Measurements from ENCODE around the gene PPIH.
A peak's percentile ranks its signal among the peaks of the same experiment; 100 is the strongest.
"Not testable (repeated sequence)": the region's sequence is repeated elsewhere in the genome, so short reads cannot be mapped to it uniquely, and the experiment has no call there.

PPIH gene

DNA sequence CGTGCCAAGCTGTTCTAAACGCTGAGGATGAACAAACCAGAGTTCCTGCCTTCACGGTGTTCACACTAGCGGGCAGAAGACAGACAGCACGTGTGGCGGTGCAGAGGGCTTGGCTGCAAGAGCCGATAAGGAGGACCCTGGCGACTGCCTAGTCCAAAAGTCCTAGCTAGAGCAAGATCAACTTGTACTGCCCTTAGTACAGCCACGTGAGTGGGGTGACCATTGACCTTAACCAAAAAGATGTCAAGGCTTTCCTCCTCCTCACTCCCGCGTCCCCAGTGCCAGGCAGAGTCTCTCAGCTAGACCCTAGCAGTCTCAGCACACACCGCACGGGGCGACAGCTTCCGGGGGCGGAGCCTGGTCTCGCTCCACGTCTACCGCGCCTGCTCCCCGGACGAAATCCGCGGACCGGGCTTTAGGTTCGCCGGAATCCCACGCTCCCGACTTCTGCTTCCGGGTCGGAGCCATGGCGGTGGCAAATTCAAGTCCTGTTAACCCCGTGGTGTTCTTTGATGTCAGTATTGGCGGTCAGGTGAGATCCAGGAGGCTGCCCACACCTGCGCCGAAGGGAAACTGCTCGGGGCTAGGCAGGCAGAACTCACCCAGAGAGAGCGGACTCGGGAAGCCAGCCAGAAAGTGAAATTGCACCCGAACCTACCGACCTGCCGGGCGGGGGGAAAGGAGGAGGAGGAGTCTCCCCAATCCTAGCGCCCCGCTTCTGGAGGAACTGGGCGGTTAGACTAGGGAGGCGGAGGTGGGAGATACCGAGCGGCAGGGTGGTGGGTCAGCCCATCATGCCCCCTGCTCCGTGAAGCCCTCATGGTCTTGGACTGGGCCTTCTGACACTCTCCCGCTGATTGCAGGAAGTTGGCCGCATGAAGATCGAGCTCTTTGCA is at the start of gene PPIH:
TSS of gene PPIH (plus strand) at position 443 of the 896 bp plus-strand sequence. CDS start at position 467, 24 bp downstream.
- DNase-seq (ENCODE audit: low read depth in 2 of 2), result peak; percentile 94

- DNase-seq (ENCODE audit: low read depth in 2 of 2), result no peak
These were observed 44.5 kb upstream of the PPIH start for GRCh38 chr1:42613803-42614131.

- no peak for DNase-seq (ENCODE audit: low read depth in 2 of 2)
These were observed 39.4 kb upstream of the PPIH start for GRCh38 chr1:42618866-42619265.

- no peak for DNase-seq (ENCODE audit: low read depth in 2 of 2)
These were observed 37.9 kb upstream of the PPIH start for GRCh38 chr1:42620307-42620706.

GRCh38 chr1:42621180-42621579 is 37.0 kb upstream of the PPIH start:
- not testable (repeated sequence) for DNase-seq (ENCODE audit: low read depth in 2 of 2)

GRCh38 chr1:42627205-42627604 is 31.0 kb upstream of the PPIH start:
- not testable (repeated sequence) for DNase-seq (ENCODE audit: low read depth in 2 of 2)

GRCh38 chr1:42639116-42639515 is 19.1 kb upstream of the PPIH start:
- DNase-seq (ENCODE audit: low read depth in 2 of 2), result no peak

DNA sequence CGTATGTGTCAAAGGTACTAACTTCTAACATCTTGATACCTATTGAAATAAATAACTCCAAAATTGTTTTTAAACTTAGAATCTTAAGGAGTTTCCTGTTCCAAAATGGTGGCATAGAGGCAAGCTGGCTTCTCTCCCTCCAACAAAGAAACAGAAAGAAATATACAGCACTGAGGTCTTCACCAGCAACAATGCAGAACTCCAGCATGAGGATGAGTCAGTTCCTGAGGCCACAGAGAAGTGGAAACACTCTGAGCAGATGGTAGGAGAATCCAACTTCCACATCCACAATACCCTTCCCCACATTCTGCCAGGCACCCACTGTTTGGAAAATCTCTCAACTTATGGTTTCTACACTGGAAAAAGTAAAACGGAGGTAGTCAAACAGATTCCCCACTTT is 12.2 kb upstream of the PPIH start:
- DNase-seq (ENCODE audit: low read depth in 2 of 2), result no peak

GRCh38 chr1:42657201-42657600 is 1.0 kb upstream of the PPIH start:
- no peak for DNase-seq (ENCODE audit: low read depth in 2 of 2)

DNA sequence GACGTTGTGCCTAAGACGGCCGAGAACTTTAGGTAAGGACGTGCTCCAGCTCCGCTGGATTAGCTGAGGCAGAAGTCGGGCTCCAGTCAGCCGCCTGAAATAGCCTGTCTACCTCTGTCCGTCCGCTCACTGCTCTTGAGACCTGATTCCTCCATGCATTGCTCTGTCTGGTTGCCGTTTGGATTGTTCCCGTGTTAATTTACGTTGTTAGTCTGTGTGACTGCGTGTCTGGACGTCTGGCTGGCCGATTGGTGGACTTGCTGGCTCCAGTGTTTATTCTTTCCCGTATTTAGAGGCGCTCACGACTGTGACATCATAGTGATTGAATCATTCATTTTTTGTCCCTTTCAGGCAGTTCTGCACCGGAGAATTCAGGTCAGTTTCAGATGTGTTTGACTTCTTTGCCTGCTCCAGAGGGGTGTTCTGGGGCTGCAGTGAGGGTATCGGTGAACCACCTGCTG is 684 bp downstream of the PPIH start:
- no peak for DNase-seq (ENCODE audit: low read depth in 2 of 2)

GRCh38 chr1:42660907-42661500 is 2.8 kb downstream of the PPIH start:
- no peak for DNase-seq (ENCODE audit: low read depth in 2 of 2)

GRCh38 chr1:42669936-42670335 is 11.7 kb downstream of the PPIH start:
- no peak for DNase-seq (ENCODE audit: low read depth in 2 of 2)

DNA sequence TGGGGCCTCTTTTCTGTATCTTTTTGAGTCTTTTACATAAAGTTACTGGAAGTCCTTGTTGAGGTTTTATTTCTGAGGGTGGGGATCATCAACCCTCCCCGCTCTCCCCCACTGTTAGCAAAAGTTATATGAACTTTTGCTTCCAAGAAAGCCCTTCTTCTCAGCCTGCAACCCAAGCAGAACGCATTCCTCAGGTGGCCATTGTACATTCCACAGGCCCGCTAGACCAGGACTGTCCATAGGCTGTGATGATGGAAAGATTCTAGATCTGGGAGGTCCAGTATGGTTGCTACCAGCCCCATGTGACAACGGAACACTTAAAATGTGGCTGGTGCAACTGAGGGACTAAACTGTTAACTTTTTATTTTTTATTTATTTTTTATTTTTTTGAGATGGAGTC is 12.2 kb downstream of the PPIH start:
- DNase-seq (ENCODE audit: low read depth in 2 of 2), result no peak

DNA sequence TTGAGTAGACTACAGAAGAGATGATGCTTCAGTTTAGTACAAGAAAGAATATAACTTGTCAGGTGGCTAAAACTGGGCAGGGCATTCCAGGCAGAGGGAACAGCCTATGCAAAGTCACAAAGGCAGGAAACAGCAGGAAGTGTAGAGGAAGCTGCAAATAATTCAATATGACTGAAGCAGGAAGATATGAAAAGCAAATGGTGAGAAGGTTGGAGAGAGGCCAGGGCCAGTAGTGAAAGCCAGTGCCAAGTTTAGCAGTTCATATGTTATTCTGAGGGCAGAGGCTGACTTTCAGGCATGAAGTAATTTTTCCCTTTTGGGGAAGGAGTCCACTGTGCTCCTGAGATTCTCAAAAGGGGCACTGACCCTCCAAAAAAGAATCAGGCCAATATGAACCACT is 16.0 kb downstream of the PPIH start:
- no peak for DNase-seq (ENCODE audit: low read depth in 2 of 2)

GRCh38 chr1:42674682-42675081 is 16.5 kb downstream of the PPIH start:
- DNase-seq (ENCODE audit: low read depth in 2 of 2), result no peak

- DNase-seq (ENCODE audit: low read depth in 2 of 2), result no peak
These were observed 17.2 kb downstream of the PPIH start for GRCh38 chr1:42675467-42675866.

- DNase-seq (ENCODE audit: low read depth in 2 of 2), result no peak
These were observed 18.4 kb downstream of the PPIH start for GRCh38 chr1:42676534-42677087.

DNA sequence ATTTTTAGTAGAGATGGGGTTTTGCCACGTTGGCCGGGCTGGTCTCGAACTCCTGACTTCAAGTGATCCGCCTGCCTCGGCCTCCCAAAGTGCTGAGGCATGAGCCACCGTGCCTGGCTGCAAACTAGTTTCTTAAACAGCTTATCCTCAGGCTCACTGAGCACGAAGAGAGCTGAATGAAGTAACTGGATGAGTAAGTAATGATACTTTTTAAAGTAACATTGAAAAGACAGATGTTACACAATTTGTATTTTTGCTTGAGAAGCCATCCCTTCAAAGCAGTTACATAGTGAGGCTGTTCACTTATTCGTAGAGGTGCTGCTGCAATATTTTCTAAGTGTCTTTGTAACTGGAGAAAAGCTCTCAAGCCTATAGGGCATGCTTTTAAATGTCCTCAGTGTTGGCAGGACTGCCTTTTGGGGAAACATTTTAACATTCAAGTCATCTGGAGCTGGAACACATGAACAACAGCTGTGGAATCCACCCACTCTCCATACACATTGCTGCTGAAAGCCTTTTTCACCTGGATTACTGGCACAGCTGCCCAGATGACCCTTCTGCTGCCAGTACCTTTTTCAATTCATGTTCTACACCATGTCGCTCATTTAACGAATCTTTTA is 21.3 kb downstream of the PPIH start:
- no peak for DNase-seq (ENCODE audit: low read depth in 2 of 2)

DNA sequence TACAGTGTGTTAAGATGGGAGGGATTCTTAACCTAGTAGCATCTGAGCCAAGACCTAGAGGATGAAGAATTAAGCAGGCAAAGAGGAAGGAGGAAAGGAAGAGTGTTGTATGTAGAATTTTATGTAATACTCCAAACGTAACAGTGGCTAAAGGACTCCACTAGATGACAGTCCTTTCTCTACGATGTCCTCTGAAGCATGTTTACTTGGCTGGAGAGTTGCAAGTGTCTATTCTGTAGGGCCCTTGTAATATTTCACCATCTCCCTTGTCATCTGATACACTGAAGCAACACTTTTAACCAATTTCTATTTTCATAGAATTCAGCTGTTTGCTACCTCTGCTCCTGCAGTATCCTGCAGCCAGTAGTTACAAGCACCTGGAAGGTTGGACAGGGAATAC is 21.8 kb downstream of the PPIH start:
- no peak for DNase-seq (ENCODE audit: low read depth in 2 of 2)

GRCh38 chr1:42680921-42681683 is 22.9 kb downstream of the PPIH start:
- DNase-seq (ENCODE audit: low read depth in 2 of 2), result no peak

GRCh38 chr1:42681741-42682483 is 23.7 kb downstream of the PPIH start, which contains the start of gene YBX1:
Gene YBX1 (plus strand): TSS chr1:42682418. CDS start chr1:42682566, 148 bp downstream.
- DNase-seq (ENCODE audit: low read depth in 2 of 2), result peak; percentile 88 to 91

Measured in stimulated activated CD8-positive, alpha-beta memory T cell treated with anti-CD3 and anti-CD28 coated beads, Interleukin-15, amount 100 ng/mL, for 48 hours (primary cell).